GM23338 (cell line): Measurements from ENCODE around the gene MGAT3.

Source experiments
- CREB1 ChIP-seq: fragments of 250-450 bp; sonication (Bioruptor Pico); IDR thresholded peaks from 2 replicates; pipeline ENCODE4 v1.5.0; 2020; ENCODE audit warnings: low read depth, mild to moderate bottlenecking, moderate library complexity
- CTCF ChIP-seq, 2 experiments: fragments of 200-600 bp in 1 of 2; sonication (generic) in 1 of 2; conservative IDR thresholded peaks; 2 replicates each; pipeline versions ENCODE4 v1.5.1 to v1.6.1; 2016 to 2017; ENCODE audit warnings: antibody characterized with exemption in 2 of 2, low read depth in 2 of 2, mild to moderate bottlenecking in 2 of 2, moderate library complexity in 1 of 2
- ETS1 ChIP-seq: IDR thresholded peaks from 2 replicates; pipeline ENCODE4 v1.6.1; 2016; ENCODE audit warnings: antibody characterized with exemption
- EZH2 ChIP-seq: fragments of 200-600 bp; sonication (generic); IDR thresholded peaks from one replicate; pipeline ENCODE4 v1.8.0; 2017; ENCODE audit warnings: antibody characterized with exemption, mild to moderate bottlenecking, low read depth; ENCODE audit not compliant: unreplicated experiment
- NANOG ChIP-seq: IDR thresholded peaks from 2 replicates; pipeline ENCODE4 v1.6.1; 2016; ENCODE audit warnings: antibody characterized with exemption, borderline replicate concordance
- REST ChIP-seq: IDR thresholded peaks from one replicate; pipeline ENCODE4 v1.6.1; 2018; ENCODE audit warnings: antibody characterized with exemption; ENCODE audit not compliant: unreplicated experiment
- ZNF331 ChIP-seq: fragments of 250-450 bp; sonication (Bioruptor Pico); IDR thresholded peaks from 2 replicates; pipeline ENCODE4 v1.5.0; 2020; ENCODE audit warnings: low read depth, mild to moderate bottlenecking, moderate library complexity

GRCh38 chr22:39487826-39488520, 31.2 kb downstream of the MGAT3 start:
- TF ChIP-seq CTCF (conservative IDR thresholded peaks at IDR 0.05; ENCODE audit: low read depth in 2 of 2): no peak
- TF ChIP-seq ETS1: no peak
- no peak for TF ChIP-seq ZNF331 (CRISPR knock-in tag)
- TF ChIP-seq EZH2: no peak
- TF ChIP-seq CREB1 (CRISPR knock-in tag): no peak
- TF ChIP-seq NANOG: no peak
- TF ChIP-seq REST: no peak
